Measurements from ENCODE around the gene CTRB1. TPM values are rescaled to one million over a fixed set of nuclear protein-coding genes. Genes with fewer than 3 reads are reported as not detected.

Gene CTRB1
- total RNA-seq, 4 donors from 2014 or later, result 0.69 TPM; not detected in 3

DNA sequence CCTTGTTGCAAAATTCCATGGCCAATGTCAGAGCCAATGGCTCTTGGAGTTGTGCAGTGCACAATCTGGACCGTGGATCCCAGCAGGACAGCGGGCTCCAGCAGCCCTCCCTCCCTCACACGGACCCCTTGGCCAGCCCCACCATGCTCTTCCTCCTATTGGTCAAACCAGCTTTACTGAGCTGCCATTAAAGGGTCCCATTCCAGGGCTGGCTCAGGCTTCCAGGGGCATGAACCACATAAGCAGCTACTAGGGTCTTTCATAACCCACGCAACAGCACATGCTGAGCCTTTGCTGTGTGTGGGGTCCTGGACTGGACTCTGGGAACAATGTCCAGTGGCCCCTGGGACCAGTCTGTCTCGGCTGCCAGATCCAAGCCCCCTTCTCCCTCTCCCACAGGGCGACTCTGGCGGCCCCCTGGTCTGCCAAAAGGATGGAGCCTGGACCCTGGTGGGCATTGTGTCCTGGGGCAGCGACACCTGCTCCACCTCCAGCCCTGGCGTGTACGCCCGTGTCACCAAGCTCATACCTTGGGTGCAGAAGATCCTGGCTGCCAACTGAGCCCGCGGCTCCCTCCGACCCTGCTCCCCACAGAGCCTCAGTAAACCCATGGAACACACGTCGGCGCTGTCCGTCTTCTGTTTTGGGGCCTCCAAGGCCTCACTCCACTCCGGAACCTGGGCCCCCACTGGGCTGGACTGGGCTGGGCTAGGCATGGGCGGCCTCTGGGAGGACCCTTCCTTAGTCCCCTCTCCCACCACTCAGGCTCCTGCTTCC lies 5.7 kb downstream of the CTRB1 start:
- ATAC-seq (ENCODE audit: low FRiP score) (peak; percentile 24), DNase-seq (ENCODE audit: low spot score) (no peak)
- TF ChIP-seq, protein P1, sequence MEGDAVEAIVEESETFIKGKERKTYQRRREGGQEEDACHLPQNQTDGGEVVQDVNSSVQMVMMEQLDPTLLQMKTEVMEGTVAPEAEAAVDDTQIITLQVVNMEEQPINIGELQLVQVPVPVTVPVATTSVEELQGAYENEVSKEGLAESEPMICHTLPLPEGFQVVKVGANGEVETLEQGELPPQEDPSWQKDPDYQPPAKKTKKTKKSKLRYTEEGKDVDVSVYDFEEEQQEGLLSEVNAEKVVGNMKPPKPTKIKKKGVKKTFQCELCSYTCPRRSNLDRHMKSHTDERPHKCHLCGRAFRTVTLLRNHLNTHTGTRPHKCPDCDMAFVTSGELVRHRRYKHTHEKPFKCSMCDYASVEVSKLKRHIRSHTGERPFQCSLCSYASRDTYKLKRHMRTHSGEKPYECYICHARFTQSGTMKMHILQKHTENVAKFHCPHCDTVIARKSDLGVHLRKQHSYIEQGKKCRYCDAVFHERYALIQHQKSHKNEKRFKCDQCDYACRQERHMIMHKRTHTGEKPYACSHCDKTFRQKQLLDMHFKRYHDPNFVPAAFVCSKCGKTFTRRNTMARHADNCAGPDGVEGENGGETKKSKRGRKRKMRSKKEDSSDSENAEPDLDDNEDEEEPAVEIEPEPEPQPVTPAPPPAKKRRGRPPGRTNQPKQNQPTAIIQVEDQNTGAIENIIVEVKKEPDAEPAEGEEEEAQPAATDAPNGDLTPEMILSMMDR (IDR thresholded peaks at IDR 0.05), result no peak

DNA sequence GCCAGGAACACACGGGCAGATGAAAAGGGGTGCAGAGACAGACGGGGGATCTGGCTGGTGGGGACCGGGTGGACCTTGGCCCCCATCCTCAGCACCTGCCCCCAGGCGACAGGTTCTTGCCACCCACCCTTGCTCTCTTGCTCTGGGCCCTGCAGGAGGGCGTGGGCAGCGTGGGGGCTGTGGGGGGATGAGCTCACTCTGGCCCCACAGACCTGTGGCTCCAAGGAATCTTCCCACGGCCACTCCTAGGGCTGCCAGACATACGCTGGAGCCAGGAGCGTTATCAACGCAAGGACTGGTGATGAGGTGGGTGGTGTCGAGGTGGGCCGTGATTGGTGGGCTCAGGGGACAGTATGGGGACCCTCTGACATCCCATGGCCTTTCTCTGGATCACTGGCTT lies 6.3 kb downstream of the CTRB1 start:
- TF ChIP-seq, protein P1 (IDR thresholded peaks at IDR 0.05), result no peak
- ATAC-seq (ENCODE audit: low FRiP score) (no peak), DNase-seq (ENCODE audit: low spot score) (no peak)

DNA sequence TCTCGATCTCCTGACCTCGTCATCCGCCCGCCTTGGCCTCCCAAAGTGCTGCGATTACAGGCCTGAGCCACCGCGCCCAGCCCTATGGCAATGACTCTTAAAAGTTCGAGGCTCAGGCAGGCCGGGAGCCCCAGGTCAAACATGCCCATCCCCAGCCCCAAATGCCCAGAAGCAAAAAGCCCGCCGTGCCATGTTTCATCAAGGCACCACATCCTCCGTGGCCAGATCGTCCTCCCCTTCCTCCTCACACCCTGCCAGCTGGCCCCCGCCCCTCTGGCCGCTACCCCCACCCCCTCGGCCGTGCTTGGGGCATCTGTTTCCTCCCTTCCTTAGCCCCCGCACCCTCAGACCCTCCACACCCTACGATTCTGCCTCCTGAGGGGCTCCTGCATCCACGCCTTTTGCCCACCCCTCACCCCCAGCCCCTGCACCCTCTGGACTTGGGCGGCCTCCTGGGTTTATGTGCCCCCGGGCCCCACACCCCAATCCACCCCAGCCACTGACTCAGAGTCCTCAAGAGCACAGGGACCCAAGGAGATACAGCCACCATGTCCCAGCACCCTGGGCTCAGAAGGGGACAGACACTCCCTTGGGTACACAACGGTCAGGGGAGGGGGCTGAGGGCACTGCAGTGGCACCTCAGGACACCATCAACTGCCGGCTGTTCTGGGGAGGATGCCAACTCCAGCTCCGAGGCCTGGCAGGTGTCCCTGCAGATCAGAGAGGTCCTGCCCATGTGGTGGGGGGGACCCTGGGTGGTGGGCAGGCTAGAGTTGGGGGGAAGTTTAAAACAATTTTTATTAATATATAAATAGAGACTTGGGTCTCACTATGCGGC lies 7.1 kb downstream of the CTRB1 start:
- TF ChIP-seq, protein P1 (IDR thresholded peaks at IDR 0.05), result no peak
- ATAC-seq (ENCODE audit: low FRiP score) (no peak), DNase-seq (ENCODE audit: low spot score) (no peak)

DNA sequence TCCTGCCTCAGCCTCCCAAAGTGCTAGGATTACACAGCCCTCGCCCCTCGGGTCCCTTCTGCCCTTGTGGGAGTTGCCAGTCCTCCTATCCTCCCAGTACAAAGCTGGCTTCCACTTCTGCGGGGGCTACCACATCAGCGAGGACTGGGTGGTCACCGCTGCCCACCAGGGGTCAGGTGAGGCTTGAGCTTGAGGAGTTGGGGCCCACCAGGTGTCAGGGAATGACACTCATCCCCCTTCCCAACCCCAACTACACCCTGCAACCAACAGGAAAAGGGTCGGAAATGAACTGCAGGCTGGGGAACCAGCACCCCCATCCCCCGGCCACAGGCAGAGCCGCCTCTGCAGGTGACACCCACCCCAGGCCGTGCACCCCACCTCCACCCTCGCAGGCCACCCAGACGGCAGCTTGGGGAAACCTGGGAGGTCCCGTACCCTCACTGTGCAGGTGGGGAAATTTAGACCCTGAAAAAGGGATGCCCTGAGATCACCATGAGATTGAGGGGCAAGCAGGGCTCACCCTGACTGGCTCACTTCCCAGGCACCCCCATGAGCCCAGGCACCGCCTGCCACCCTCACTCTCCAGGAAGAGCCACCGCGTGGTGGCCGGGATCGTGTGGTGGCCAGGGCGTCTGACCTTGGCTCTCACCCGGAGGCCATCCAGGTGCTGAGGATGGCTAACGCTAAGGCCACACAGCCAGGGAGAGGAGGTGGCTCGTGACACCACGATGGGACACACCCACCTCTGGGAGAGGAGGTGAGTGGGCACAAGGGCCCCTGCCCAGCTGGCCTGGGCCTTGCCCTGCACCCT lies 8.0 kb downstream of the CTRB1 start:
- TF ChIP-seq, protein P1 (IDR thresholded peaks at IDR 0.05), result no peak
- no peak for ATAC-seq (ENCODE audit: low FRiP score)
- DNase-seq (ENCODE audit: low spot score), result no peak

DNA sequence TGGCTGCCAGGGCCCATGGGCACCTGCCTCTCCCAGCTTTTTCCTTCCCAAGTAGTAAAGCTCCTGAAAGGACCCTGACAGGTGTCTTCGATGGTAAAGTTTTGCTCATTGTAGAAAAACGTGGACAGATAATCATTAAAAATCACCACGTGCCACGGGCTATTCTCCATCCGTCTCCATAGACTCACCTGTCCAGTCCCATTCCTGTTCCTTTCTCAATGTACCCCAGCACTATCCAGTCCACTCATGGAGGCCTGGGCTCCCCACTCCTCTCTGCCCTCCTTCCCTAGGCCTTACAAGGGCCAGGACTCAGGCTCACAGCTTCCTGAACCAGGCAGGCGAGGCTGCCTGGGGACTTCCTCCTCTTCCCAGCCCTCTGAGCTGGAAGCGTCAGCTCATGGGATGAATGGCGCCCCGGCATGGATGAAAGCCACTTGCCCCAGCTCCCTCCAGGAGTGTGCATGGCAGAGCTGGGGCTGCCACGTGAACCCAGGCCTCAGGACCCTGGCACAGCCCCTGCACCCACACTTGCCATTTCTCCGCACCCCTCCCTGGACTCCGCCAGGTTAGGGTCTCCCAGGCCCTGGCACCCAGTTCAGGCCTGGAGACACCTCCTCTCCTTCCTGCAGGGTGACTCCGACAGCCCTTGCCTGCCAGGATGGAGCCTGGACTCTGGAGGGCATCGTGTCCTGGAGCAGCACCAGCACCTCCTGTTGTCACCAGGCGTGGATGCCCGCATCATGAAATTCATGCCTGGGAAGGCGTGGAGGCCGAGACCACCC lies 8.8 kb downstream of the CTRB1 start:
- ATAC-seq (ENCODE audit: low FRiP score), result no peak
- TF ChIP-seq, protein P1 (IDR thresholded peaks at IDR 0.05), result no peak
- no peak for DNase-seq (ENCODE audit: low spot score)
